PC-9 (cell line): Measurements from ENCODE around the gene MAOA.

ENCODE experiments used
- CTCF ChIP-seq: fragments of 200-600 bp; sonication (generic); conservative IDR thresholded peaks from 2 replicates; pipeline ENCODE4 v1.6.1; 2017; ENCODE audit warnings: mixed run types, antibody characterized with exemption, mild to moderate bottlenecking, moderate library complexity
- EZH2 ChIP-seq: fragments of 200-600 bp; sonication (generic); IDR thresholded peaks from 2 replicates; pipeline ENCODE4 v1.8.0; 2017; ENCODE audit warnings: antibody characterized with exemption, low read depth

GRCh38 chrX:43682726-43683125, 26.6 kb downstream of the MAOA start:
- TF ChIP-seq CTCF (no peak), EZH2 (no peak)
